Thymus (tissue), 11 donors: ENCODE data around the gene CYP24A1. TPM values are rescaled to one million over a fixed set of nuclear protein-coding genes. Genes with fewer than 3 reads are reported as not detected.
A peak's percentile ranks its signal among the peaks of the same experiment; 100 is the strongest.

ENCODE experiments used
- DNase-seq, 9 donors: peaks; one replicate each; pipeline ENCODE4 v3.0.0-alpha.2; 2013; ENCODE audit warnings: low spot score in 9 of 9, low read depth in 6 of 9, missing footprints in 1 of 9
- H3K27ac ChIP-seq, 2 donors: one replicate each; pipeline ENCODE4 v1.5.1; 2013; ENCODE audit warnings: control low read depth in 1 of 2, low read depth in 1 of 2, low read length in 1 of 2, mild to moderate bottlenecking in 1 of 2, moderate library complexity in 1 of 2
- H3K27me3 ChIP-seq, 2 donors: one replicate each; pipeline ENCODE4 v1.5.1; 2013; ENCODE audit warnings: low read length in 1 of 2; ENCODE audit not compliant: control insufficient read depth in 2 of 2, insufficient read depth in 1 of 2
- H3K36me3 ChIP-seq, 2 donors: one replicate each; pipeline ENCODE4 v1.5.1; 2013; ENCODE audit warnings: low read length in 1 of 2, mild to moderate bottlenecking in 1 of 2, moderate library complexity in 1 of 2; ENCODE audit not compliant: control insufficient read depth in 2 of 2, insufficient read depth in 2 of 2
- H3K4me1 ChIP-seq, 2 donors: one replicate each; pipeline ENCODE4 v1.5.1; 2013; ENCODE audit warnings: low read length in 2 of 2; ENCODE audit not compliant: control insufficient read depth in 2 of 2, insufficient read depth in 2 of 2
- H3K4me3 ChIP-seq, 2 donors: one replicate each; pipeline ENCODE4 v1.5.1; 2013; ENCODE audit warnings: low read length in 2 of 2, control low read depth in 1 of 2, mild to moderate bottlenecking in 1 of 2
- H3K9me3 ChIP-seq, 2 donors: one replicate each; pipeline ENCODE4 v1.5.1; 2013; ENCODE audit warnings: low read length in 1 of 2, mild to moderate bottlenecking in 1 of 2; ENCODE audit not compliant: control insufficient read depth in 2 of 2, insufficient read depth in 1 of 2
- WGBS: extraction: QIAGEN DNeasy Blood & Tissue Kit; methylation state at CpG from one replicate; pipeline ENCODE4 v1.1.7; 2013; 5-methylcytosine and 5-hydroxymethylcytosine counted together
- polyA plus RNA-seq: library from polyadenylated mRNA; stranded (reverse); fragments of 200-250 nt; gene quantifications from one replicate; pipeline ENCODE4 v1.2.3, GENCODE V29; 2013
- total RNA-seq: library from RNA; stranded (reverse); fragments of 120-200 nt; gene quantifications from one replicate; pipeline ENCODE4 v1.2.4, GENCODE V29; 2013
- donor health status: healthy.

Gene CYP24A1
- total and polyA plus RNA-seq, 2 donors, result 0.38 to 0.68 TPM

DNA sequence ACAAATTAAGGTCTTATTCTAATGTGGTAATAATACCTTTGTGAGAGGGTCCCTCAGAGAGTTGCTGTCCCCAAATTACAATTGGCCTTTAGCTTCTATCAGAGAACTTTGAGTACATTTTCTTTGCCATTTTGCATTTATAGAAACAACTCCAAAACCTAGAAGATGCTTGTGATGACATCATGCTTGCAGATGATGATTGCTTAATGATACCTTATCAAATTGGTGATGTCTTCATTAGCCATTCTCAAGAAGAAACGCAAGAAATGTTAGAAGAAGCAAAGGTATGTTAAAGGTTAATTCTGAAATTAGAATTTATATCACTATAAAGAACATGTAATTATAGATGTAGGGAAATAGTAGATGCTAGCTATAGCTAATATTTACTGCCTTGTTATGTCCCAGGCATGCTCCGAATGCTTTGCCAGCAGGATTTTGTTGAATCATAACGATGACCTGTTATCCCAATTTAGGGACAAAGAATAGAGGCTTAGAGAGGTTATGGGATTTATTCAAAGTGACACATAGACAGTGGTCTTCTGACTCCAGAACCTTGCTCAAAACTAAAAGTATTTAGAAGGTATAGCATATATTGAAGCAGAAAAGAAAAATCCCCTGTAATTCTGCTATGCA, 41.5 kb upstream of the CYP24A1 start:
- no peak for DNase-seq
- WGBS, result 97% methylated on average over 3 of the region's 3 CpGs
- peaks cover 10 to 11% of the 10 kb centered on the region in 2 donors for H3K36me3 ChIP-seq
- no peaks in the 10 kb centered on the region for H3K4me1 ChIP-seq
- no peak overlapping the region for H3K4me3 ChIP-seq
- H3K27me3 ChIP-seq, result no peaks in the 10 kb centered on the region
- no peak overlapping the region for H3K27ac ChIP-seq
- H3K9me3 ChIP-seq, result no peaks in the 10 kb centered on the region

DNA sequence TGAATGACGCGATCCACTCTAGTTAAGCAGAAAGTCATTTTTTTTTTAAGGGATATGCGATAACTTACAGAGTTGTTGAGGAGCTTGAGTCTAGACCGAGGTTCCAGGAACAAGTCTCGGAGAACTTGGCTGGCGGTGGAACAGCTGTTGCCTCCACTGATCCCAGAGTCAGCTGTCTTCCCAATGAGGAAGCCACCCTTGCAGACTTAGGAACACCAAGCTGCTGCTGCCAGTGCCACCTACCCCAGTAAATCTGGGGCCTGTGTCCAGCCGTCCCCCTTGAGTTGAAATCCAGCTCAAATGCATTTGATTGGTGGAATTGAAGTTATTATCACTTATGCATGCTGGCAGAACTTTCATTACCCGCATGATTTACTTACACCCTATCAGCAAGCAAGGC, 40.8 kb upstream of the CYP24A1 start:
- H3K27me3 ChIP-seq, result no peaks in the 10 kb centered on the region
- H3K36me3 ChIP-seq, result peaks cover 10 to 11% of the 10 kb centered on the region in 2 donors
- H3K27ac ChIP-seq, result no peak overlapping the region
- 98% methylated on average over 8 of the region's 8 CpGs for WGBS
- no peaks in the 10 kb centered on the region for H3K4me1 ChIP-seq
- H3K4me3 ChIP-seq, result no peak overlapping the region
- no peak for DNase-seq
- H3K9me3 ChIP-seq, result no peaks in the 10 kb centered on the region

DNA sequence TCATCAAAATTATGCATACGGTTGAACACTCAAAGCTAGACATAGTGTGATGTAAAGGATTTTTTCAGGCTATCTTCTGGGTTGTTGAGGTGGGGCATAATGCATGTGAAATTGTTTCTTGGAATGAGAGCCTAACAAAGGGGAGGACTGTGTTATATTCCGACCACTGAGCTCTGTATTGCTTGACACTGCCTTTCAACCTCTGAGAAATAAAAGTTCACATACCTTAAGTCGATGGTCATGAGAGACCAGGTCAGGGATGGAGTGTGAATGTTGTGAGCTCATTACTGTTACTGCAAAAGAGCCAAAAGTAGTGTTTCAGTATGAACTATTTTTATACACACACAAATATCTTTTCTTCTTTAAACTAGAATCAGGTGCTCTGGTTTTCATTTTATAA, 39.1 kb upstream of the CYP24A1 start:
- H3K27ac ChIP-seq, result no peak overlapping the region
- peaks cover 10 to 11% of the 10 kb centered on the region in 2 donors for H3K36me3 ChIP-seq
- no peaks in the 10 kb centered on the region for H3K9me3 ChIP-seq
- WGBS, result 96% methylated on average over 3 of the region's 3 CpGs
- no peak overlapping the region for H3K4me3 ChIP-seq
- no peak for DNase-seq
- peaks cover 8 to 9% of the 10 kb centered on the region in 2 donors for H3K4me1 ChIP-seq
- H3K27me3 ChIP-seq, result no peaks in the 10 kb centered on the region

DNA sequence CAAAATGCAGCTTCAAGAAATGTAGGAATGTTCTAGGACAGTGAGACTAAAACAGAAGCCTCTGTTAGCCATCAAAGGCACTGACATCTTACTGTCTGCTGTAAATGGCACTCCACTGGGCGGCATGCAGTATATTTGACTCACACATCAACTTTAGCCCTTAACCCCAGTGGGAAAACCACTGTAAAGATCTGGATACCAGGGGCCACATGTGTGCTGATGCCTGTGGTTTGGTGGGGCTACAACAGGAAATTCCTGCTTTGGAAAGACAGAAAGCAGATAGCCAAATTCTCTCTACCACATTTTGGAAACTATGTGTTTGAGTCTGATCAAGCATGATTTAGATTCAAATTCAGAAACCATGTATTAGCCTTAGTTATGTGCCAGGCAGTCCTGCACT, 38.4 kb upstream of the CYP24A1 start:
- H3K4me1 ChIP-seq, result peaks cover 8 to 9% of the 10 kb centered on the region in 2 donors
- DNase-seq, result no peak
- H3K27ac ChIP-seq, result no peak overlapping the region
- H3K4me3 ChIP-seq, result no peak overlapping the region
- H3K27me3 ChIP-seq, result no peaks in the 10 kb centered on the region
- 95% methylated on average over 1 of the region's 1 CpG for WGBS
- peaks cover 8 to 9% of the 10 kb centered on the region in 2 donors for H3K36me3 ChIP-seq
- no peaks in the 10 kb centered on the region for H3K9me3 ChIP-seq

DNA sequence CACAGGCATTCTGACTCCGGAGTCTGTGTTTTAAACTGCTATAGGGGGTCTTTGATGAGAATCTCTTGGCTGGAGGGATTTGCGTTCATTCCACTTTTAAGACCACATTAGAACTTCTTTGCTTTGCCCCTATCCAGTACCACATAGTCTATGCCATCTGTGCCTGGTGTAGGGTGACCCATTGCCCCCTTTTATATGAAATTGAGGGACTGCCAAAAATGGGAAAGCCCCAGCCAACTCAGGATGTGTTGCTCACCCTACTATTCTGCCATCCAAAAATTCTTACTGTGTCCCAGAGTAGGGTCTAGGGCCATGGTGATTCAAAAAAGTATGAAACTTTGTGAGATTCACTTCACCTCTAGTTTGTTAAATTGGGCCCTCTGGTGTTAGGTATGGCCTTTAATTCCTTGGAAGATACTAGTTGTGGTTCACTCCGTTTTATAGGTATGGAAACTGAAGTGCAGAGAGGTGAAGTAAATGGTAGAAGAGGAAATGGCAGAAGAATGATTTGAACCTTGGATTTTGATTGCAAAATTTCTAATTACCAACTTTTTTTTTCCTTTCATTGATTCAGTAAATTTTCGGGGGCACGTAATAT, 35.5 kb upstream of the CYP24A1 start:
- 98% methylated on average over 5 of the region's 5 CpGs for WGBS
- H3K4me3 ChIP-seq, result peak overlapping the region; percentile 72 to 98
- DNase-seq, result no peak
- H3K36me3 ChIP-seq, result peaks cover 0 to under 1% of the 10 kb centered on the region in 2 donors
- H3K9me3 ChIP-seq, result no peaks in the 10 kb centered on the region
- peaks cover 8 to 9% of the 10 kb centered on the region in 2 donors for H3K4me1 ChIP-seq
- H3K27ac ChIP-seq, result no peak overlapping the region
- H3K27me3 ChIP-seq, result peaks cover 2 to 4% of the 10 kb centered on the region in 2 donors

DNA sequence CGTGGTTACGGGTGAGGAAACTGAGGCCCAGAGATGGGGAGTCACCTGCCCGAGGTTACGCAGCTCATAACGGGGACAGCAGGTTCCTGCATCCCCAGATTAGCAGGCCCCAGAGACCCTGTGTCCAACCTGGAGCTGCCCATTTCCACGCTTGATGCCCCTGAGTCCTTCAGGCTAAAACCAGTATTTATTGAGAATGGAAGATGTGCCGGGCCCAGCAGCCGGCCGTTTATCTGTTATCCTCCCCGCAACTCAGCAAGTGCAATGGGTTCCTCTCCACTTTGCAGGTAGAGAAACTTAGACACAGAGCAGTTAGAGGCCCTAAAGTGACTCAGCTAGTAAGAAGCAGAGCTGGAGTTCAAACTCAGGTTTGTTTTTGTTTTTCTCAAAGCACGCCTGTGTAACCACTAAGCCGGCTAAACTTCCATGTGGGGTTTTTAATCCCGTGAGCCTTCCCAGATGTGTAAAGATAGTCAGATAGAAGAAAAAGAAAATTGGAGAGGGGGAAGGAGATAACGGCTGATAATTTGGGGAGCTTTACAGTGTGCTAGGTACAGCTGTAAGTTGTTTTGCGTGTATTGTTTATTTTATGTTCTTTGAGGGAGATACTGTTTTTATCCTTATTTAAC, 34.9 kb upstream of the CYP24A1 start:
- Histone ChIP-seq H3K9me3 (no peaks in the 10 kb centered on the region), H3K4me1 (peaks cover 8 to 9% of the 10 kb centered on the region in 2 donors), H3K27me3 (peaks cover 2 to 4% of the 10 kb centered on the region in 2 donors), H3K4me3 (peak overlapping the region; percentile 72 to 98), H3K36me3 (no peaks in the 10 kb centered on the region), H3K27ac (peak overlapping the region in 1 of 2 donors; percentile 52)
- peak in 5 of 9 donors; percentile 4 to 50 (median 17) for DNase-seq
- WGBS, result 8% methylated on average over 15 of the region's 15 CpGs

DNA sequence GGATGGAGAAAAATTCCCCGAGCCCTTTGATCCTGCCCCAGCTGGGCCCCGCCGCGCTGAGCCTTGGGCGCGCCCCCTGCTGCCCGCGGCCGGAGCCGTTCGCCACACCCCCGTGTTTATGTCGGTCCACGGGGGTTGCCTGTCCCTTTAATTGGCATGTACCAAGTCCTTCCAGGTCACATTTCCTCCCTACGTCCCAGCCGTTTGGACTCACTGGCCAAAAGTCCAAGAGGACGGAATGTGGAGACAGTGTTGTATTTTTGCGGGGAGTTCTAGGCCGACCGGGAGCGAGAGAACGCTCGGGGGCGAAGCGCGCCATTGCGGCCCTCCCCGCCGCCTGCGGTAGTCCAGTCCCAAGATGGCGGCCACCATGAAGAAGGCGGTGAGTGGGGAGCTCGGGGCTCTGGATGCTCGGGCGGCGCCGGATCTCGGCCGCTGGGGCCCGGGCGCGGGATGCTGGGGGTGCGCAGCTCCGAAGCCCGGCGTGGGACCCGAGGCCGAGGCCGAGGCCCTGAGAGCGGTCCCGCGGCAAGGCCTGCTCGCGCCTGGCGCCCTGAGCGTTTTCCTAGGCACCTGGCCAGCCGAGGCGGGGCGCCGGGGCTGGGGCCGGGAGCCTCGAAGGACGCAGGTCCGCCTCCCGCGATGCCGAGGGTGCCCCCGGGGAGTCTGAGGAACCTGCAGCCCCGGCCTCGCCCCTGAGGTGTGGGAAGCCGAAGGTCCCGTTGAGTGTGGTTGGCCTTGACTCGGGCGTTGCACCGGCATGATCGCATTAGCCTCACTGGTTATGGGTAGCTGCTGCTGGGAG, 34.2 kb upstream of the CYP24A1 start, which contains the start of gene PFDN4:
PFDN4 (plus strand) TSS at position 345 of the 805 bp plus-strand sequence; CDS start at position 359, 14 bp downstream.
- peak within 1 kb of the TSS; percentile 81 to 83 for H3K27ac ChIP-seq
- H3K9me3 ChIP-seq, result no peaks in the 10 kb centered on the region
- no peaks in the 10 kb centered on the region for H3K36me3 ChIP-seq
- H3K27me3 ChIP-seq, result peaks cover 2 to 4% of the 10 kb centered on the region in 2 donors
- DNase-seq, result peak; percentile 59 to 91 (median 76)
- under 1% methylated on average over 76 of the region's 76 CpGs for WGBS
- H3K4me3 ChIP-seq, result peak within 1 kb of the TSS; percentile 72 to 98
- H3K4me1 ChIP-seq, result peaks cover 8 to 9% of the 10 kb centered on the region in 2 donors

DNA sequence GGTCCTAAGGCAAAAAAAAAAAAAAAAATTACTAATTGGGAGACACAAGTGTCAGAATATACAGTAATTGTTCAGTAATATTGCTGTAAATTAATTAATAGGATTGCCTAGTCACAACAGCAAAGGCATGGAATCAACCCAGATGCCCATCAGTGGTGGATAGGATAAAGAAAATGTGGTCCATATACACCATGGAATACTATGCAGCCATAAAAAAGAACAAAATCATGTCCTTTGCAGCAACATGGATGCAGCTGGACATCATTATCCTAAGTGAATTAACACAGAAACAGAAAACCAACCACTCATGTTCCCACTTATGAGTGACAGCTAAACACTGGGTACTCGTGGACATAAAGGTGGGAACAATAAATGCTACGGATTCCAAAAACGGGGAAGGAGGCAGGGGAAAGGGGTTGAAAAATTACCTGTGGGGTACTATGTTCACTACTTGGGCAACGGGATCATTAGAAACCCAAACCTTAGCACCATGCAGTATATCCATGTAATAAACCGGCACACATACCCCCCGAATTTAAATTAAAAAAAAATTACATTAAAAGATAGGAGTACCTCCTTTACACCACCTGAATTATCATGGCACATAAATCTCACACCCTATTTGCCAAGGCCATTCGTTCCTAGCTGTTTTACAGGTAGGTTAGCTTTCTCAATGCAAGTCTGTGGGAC, 33.4 kb upstream of the CYP24A1 start:
- Histone ChIP-seq H3K9me3 (no peaks in the 10 kb centered on the region), H3K4me1 (peaks cover 8 to 9% of the 10 kb centered on the region in 2 donors), H3K36me3 (no peaks in the 10 kb centered on the region), H3K27me3 (peaks cover 2 to 4% of the 10 kb centered on the region in 2 donors), H3K4me3 (peak overlapping the region in 1 of 2 donors; percentile 98), H3K27ac (no peak overlapping the region)
- WGBS, result 66% methylated on average over 7 of the region's 7 CpGs
- no peak for DNase-seq
